ENCODE data around the gene AKIP1. TPM values are rescaled to one million over a fixed set of nuclear protein-coding genes. Genes with fewer than 3 reads are reported as not detected.

The AKIP1 gene
- total and polyA plus RNA-seq, 2 of the 8 experiments (the other 6 are each of a cell fraction or from before 2014, with no cell fraction given): 17.8 to 29.6 TPM

DNA sequence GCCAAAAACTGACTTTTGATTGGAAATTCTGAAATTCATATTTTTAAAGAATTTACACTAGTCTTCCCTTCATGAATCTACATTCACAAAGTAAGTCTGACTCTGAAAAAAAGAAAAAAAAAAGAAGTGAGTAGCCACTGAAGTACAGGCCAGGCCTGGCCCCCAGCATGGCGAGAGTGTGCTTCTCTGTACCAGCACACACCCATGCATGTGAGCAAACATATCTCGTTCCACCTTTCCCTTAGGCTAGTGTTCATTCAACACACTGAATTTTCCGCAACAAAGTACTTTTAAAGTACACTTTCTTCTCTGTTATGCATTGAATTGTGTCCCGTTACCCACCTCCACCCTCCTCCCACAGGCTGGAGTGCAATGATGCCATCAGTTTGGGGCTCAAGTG is 17.2 kb downstream of the AKIP1 start (continued):
- TF ChIP-seq, protein P1, sequence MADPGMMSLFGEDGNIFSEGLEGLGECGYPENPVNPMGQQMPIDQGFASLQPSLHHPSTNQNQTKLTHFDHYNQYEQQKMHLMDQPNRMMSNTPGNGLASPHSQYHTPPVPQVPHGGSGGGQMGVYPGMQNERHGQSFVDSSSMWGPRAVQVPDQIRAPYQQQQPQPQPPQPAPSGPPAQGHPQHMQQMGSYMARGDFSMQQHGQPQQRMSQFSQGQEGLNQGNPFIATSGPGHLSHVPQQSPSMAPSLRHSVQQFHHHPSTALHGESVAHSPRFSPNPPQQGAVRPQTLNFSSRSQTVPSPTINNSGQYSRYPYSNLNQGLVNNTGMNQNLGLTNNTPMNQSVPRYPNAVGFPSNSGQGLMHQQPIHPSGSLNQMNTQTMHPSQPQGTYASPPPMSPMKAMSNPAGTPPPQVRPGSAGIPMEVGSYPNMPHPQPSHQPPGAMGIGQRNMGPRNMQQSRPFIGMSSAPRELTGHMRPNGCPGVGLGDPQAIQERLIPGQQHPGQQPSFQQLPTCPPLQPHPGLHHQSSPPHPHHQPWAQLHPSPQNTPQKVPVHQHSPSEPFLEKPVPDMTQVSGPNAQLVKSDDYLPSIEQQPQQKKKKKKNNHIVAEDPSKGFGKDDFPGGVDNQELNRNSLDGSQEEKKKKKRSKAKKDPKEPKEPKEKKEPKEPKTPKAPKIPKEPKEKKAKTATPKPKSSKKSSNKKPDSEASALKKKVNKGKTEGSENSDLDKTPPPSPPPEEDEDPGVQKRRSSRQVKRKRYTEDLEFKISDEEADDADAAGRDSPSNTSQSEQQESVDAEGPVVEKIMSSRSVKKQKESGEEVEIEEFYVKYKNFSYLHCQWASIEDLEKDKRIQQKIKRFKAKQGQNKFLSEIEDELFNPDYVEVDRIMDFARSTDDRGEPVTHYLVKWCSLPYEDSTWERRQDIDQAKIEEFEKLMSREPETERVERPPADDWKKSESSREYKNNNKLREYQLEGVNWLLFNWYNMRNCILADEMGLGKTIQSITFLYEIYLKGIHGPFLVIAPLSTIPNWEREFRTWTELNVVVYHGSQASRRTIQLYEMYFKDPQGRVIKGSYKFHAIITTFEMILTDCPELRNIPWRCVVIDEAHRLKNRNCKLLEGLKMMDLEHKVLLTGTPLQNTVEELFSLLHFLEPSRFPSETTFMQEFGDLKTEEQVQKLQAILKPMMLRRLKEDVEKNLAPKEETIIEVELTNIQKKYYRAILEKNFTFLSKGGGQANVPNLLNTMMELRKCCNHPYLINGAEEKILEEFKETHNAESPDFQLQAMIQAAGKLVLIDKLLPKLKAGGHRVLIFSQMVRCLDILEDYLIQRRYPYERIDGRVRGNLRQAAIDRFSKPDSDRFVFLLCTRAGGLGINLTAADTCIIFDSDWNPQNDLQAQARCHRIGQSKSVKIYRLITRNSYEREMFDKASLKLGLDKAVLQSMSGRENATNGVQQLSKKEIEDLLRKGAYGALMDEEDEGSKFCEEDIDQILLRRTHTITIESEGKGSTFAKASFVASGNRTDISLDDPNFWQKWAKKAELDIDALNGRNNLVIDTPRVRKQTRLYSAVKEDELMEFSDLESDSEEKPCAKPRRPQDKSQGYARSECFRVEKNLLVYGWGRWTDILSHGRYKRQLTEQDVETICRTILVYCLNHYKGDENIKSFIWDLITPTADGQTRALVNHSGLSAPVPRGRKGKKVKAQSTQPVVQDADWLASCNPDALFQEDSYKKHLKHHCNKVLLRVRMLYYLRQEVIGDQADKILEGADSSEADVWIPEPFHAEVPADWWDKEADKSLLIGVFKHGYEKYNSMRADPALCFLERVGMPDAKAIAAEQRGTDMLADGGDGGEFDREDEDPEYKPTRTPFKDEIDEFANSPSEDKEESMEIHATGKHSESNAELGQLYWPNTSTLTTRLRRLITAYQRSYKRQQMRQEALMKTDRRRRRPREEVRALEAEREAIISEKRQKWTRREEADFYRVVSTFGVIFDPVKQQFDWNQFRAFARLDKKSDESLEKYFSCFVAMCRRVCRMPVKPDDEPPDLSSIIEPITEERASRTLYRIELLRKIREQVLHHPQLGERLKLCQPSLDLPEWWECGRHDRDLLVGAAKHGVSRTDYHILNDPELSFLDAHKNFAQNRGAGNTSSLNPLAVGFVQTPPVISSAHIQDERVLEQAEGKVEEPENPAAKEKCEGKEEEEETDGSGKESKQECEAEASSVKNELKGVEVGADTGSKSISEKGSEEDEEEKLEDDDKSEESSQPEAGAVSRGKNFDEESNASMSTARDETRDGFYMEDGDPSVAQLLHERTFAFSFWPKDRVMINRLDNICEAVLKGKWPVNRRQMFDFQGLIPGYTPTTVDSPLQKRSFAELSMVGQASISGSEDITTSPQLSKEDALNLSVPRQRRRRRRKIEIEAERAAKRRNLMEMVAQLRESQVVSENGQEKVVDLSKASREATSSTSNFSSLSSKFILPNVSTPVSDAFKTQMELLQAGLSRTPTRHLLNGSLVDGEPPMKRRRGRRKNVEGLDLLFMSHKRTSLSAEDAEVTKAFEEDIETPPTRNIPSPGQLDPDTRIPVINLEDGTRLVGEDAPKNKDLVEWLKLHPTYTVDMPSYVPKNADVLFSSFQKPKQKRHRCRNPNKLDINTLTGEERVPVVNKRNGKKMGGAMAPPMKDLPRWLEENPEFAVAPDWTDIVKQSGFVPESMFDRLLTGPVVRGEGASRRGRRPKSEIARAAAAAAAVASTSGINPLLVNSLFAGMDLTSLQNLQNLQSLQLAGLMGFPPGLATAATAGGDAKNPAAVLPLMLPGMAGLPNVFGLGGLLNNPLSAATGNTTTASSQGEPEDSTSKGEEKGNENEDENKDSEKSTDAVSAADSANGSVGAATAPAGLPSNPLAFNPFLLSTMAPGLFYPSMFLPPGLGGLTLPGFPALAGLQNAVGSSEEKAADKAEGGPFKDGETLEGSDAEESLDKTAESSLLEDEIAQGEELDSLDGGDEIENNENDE (IDR thresholded peaks at IDR 0.05; ENCODE audit: insufficient replicate concordance, low read length): no peak
- TF ChIP-seq SP2 (IDR thresholded peaks at IDR 0.05; ENCODE audit: low read length) (no peak), GTF2F1 (IDR thresholded peaks at IDR 0.05; ENCODE audit: borderline replicate concordance, low read depth, low read length) (no peak), TEAD4 (IDR thresholded peaks at IDR 0.05; ENCODE audit: low read depth, low read length) (no peak), RBBP5 (IDR thresholded peaks at IDR 0.05; ENCODE audit: borderline replicate concordance, low read depth, low read length) (no peak), GABPA (IDR thresholded peaks at IDR 0.05; ENCODE audit: borderline replicate concordance, insufficient read depth, low read length) (no peak)
- TF ChIP-seq, protein P2, sequence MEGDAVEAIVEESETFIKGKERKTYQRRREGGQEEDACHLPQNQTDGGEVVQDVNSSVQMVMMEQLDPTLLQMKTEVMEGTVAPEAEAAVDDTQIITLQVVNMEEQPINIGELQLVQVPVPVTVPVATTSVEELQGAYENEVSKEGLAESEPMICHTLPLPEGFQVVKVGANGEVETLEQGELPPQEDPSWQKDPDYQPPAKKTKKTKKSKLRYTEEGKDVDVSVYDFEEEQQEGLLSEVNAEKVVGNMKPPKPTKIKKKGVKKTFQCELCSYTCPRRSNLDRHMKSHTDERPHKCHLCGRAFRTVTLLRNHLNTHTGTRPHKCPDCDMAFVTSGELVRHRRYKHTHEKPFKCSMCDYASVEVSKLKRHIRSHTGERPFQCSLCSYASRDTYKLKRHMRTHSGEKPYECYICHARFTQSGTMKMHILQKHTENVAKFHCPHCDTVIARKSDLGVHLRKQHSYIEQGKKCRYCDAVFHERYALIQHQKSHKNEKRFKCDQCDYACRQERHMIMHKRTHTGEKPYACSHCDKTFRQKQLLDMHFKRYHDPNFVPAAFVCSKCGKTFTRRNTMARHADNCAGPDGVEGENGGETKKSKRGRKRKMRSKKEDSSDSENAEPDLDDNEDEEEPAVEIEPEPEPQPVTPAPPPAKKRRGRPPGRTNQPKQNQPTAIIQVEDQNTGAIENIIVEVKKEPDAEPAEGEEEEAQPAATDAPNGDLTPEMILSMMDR (IDR thresholded peaks at IDR 0.05; ENCODE audit: control extremely low read depth in 1 of 3, insufficient read depth in 1 of 3, low read depth in 1 of 3, low read length in 3 of 3): no peak

All from H1 (cell line).